ENCODE data around the gene ZNF783.
A peak's percentile ranks its signal among the peaks of the same experiment; 100 is the strongest.
"Not testable (repeated sequence)": the region's sequence is repeated elsewhere in the genome, so short reads cannot be mapped to it uniquely, and the experiment has no call there.

ZNF783 gene

GRCh38 chr7:149240637-149241036 lies 21.4 kb upstream of the ZNF783 start:
- no peak for TF ChIP-seq CTCF (IDR thresholded peaks at IDR 0.05; ENCODE audit: low read depth, low read length, missing control alignments)
- peak overlapping the region; percentile 98 for H3K4me3 ChIP-seq (ENCODE audit: low read depth, low read length)
- DNase-seq (ENCODE audit: low read depth), result no peak
- in situ Hi-C loops (cut with HindIII; ENCODE audit: low sequenced_read_pairs), result no loop called here

- H3K4me3 ChIP-seq (ENCODE audit: low read depth, low read length), result no peak overlapping the region
- no peak for TF ChIP-seq CTCF (IDR thresholded peaks at IDR 0.05; ENCODE audit: low read depth, low read length, missing control alignments)
- in situ Hi-C loops (cut with HindIII; ENCODE audit: low sequenced_read_pairs), result no loop called here
- DNase-seq (ENCODE audit: low read depth), result no peak
These were observed 20.3 kb upstream of the ZNF783 start for GRCh38 chr7:149241696-149242095.

- no peak for TF ChIP-seq CTCF (IDR thresholded peaks at IDR 0.05; ENCODE audit: low read depth, low read length, missing control alignments)
- in situ Hi-C loops (cut with HindIII; ENCODE audit: low sequenced_read_pairs), result no loop called here
- no peak for DNase-seq (ENCODE audit: low read depth)
- no peak overlapping the region for H3K4me3 ChIP-seq (ENCODE audit: low read depth, low read length)
These were observed 16.8 kb upstream of the ZNF783 start for GRCh38 chr7:149245244-149245643.

GRCh38 chr7:149245744-149246143 lies 16.3 kb upstream of the ZNF783 start:
- in situ Hi-C loops (cut with HindIII; ENCODE audit: low sequenced_read_pairs), result no loop called here
- TF ChIP-seq CTCF (IDR thresholded peaks at IDR 0.05; ENCODE audit: low read depth, low read length, missing control alignments), result no peak
- DNase-seq (ENCODE audit: low read depth), result no peak

GRCh38 chr7:149248777-149249176 lies 13.2 kb upstream of the ZNF783 start:
- DNase-seq (ENCODE audit: low read depth), result no peak
- in situ Hi-C loops (cut with HindIII; ENCODE audit: low sequenced_read_pairs), result no loop called here
- no peak for TF ChIP-seq CTCF (IDR thresholded peaks at IDR 0.05; ENCODE audit: low read depth, low read length, missing control alignments)
- H3K4me3 ChIP-seq (ENCODE audit: low read depth, low read length), result no peak overlapping the region

More at GRCh38 chr7:149245744-149246143, 16.3 kb upstream of the ZNF783 start:
- no peak overlapping the region for H3K4me3 ChIP-seq (ENCODE audit: low read depth, low read length)

- DNase-seq (ENCODE audit: low read depth); in situ Hi-C loops (cut with HindIII; ENCODE audit: low sequenced_read_pairs); H3K4me3 ChIP-seq (ENCODE audit: low read depth, low read length): not testable (repeated sequence)
These were observed 11.8 kb upstream of the ZNF783 start for GRCh38 chr7:149250151-149250550.

DNA sequence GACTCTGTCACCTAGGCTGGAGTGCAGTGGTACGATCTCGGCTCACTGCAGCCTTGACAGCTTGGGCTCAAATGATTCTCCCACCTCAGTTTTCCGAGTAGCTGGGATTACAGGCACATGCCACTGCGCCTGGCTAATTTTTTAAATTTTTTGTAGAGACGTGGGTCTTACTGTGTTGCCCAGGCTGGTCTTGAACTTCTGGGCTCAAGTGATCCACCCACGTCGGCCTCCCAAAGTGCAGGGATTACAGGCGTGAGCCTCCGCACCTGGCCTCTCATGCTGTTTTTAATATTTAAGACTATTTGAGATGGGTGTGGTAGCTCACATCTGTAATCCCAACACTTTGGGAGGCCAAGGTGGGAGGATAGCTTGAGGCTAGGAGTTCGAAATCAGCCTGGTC lies 10.5 kb upstream of the ZNF783 start:
- DNase-seq (ENCODE audit: low read depth); H3K4me3 ChIP-seq (ENCODE audit: low read depth, low read length); in situ Hi-C loops (cut with HindIII; ENCODE audit: low sequenced_read_pairs): not testable (repeated sequence)

DNA sequence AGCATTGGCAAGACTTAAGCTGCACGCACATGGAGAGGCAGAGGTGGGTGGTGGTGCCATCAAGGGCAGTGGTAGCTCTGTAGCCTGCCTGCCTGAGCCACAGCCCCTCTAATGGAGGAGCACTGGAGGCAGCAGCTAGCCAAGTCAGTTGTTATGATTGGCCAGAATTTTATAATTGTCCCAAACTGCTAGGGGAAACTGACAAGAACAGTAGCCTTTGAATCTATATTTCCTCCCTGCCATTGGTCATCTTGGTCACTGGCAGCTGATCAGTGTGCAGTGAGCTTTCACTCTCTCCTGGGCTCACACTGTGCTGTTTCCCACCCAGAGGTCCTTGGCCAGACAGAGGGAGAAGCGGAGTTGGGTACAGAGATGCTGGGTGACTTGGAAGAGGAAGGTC lies 9.6 kb upstream of the ZNF783 start:
- H3K4me3 ChIP-seq (ENCODE audit: low read depth, low read length), result no peak overlapping the region
- DNase-seq (ENCODE audit: low read depth), result no peak
- TF ChIP-seq CTCF (IDR thresholded peaks at IDR 0.05; ENCODE audit: low read depth, low read length, missing control alignments), result no peak
- in situ Hi-C loops (cut with HindIII; ENCODE audit: low sequenced_read_pairs), result no loop called here
